ENCODE measurements around the gene ZNHIT2. TPM values are rescaled to one million over a fixed set of nuclear protein-coding genes. Genes with fewer than 3 reads are reported as not detected.

Gene ZNHIT2
- total RNA-seq, 2 experiments from 2014 or later, result 11.5 to 32.4 TPM

DNA sequence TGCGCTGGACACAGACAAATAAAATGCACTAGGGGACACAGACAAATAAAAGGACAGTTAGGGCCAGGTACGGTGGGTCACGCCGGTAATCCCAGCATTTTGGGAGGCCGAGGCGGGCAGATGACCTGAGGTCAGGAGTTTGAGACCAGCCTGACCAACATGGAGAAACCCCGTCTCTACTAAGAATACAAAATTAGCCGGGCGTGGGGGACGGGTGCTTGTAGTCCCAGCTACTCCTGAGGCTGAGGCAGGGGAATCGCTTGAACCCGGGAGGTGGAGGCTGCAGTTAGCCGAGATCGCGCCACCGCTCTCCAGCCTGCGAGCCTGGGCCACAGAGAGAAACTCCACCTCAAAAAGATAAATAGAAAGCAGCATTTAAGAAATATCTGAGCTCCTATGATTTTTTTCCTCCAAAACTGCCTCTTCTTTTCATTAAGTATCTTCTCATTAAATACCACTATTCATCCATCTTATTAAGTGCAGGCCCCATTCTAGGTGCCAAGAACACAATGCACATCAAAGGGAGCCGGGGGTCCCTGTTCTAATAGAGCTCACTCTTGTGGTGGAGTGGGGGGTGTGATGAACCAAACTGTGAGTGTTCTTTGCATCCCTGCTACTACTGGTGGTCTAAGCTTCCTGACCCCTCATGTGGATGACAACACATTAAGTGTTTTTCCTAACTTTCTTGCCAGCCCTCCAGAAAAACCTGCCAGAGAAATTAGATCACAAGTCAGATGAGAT is 766 bp upstream of the ZNHIT2 start:
- ChIA-PET POLR2A (interaction anchor here (0.6 to 1.8 kb wide), 3 partner anchors 14 to 104 kb away, joined by 3 to 4 read pairs (median 4); partner anchors contain the start of gene ARL2), CTCF (ENCODE audit: unreplicated experiment) (no interaction called here)
- DNase-seq (ENCODE audit: low spot score), result no peak
- Histone ChIP-seq H3K4me1 (ENCODE audit: insufficient read depth, low read length, poor library complexity, severe bottlenecking) (peaks cover 60% of the 10 kb centered on the region), H3K36me3 (ENCODE audit: insufficient read depth, low read length) (peaks cover 73% of the 10 kb centered on the region), H3K79me2 (ENCODE audit: insufficient read depth, low read depth, low read length) (peaks cover 58% of the 10 kb centered on the region), H4K20me1 (ENCODE audit: insufficient read depth, low read length) (peaks cover 17% of the 10 kb centered on the region; the same call in 1 of the 2 replicates), H3K9me3 (ENCODE audit: low read length) (no peaks in the 10 kb centered on the region), H2AFZ (ENCODE audit: low read length) (no peak overlapping the region), H3K4me3 (ENCODE audit: low read depth, low read length, poor library complexity, severe bottlenecking) (no peak overlapping the region), H3K4me2 (ENCODE audit: low read length) (peak overlapping the region; percentile 87), H3K27ac (ENCODE audit: low read depth, low read length, poor library complexity, severe bottlenecking) (peak overlapping the region; percentile 78), H3K9me2 (ENCODE audit: insufficient read depth, low read length) (no peaks in the 10 kb centered on the region)
- no TSS peak for BruUV-seq (replicated peaks)
- intact Hi-C loops (cut with micrococcal nuclease; ENCODE audit: unreplicated experiment), result loop anchor here (10.0 kb wide), 1 partner anchor 343 kb away; the partner anchor contains the start of gene SF1
- TF ChIP-seq, protein P1, sequence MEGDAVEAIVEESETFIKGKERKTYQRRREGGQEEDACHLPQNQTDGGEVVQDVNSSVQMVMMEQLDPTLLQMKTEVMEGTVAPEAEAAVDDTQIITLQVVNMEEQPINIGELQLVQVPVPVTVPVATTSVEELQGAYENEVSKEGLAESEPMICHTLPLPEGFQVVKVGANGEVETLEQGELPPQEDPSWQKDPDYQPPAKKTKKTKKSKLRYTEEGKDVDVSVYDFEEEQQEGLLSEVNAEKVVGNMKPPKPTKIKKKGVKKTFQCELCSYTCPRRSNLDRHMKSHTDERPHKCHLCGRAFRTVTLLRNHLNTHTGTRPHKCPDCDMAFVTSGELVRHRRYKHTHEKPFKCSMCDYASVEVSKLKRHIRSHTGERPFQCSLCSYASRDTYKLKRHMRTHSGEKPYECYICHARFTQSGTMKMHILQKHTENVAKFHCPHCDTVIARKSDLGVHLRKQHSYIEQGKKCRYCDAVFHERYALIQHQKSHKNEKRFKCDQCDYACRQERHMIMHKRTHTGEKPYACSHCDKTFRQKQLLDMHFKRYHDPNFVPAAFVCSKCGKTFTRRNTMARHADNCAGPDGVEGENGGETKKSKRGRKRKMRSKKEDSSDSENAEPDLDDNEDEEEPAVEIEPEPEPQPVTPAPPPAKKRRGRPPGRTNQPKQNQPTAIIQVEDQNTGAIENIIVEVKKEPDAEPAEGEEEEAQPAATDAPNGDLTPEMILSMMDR (conservative IDR thresholded peaks at IDR 0.05; ENCODE audit: low read length), result no peak; the same call in 1 of the 2 replicates
- no peak for TF ChIP-seq EZH2phosphoT487 (IDR thresholded peaks at IDR 0.05; ENCODE audit: borderline replicate concordance, low read depth, low read length)

GRCh38 chr11:65116370-65117205 is 913 bp downstream of the ZNHIT2 start:
- H3K4me1 ChIP-seq (ENCODE audit: insufficient read depth, low read length, poor library complexity, severe bottlenecking), result peaks cover 70% of the 10 kb centered on the region
- no peak overlapping the region for H2AFZ ChIP-seq (ENCODE audit: low read length)
- H3K79me2 ChIP-seq (ENCODE audit: insufficient read depth, low read depth, low read length), result peaks cover 43% of the 10 kb centered on the region
- CTCF ChIA-PET (ENCODE audit: unreplicated experiment), result no interaction called here
- peak; percentile 55 for DNase-seq (ENCODE audit: low spot score)
- no TSS peak for BruUV-seq (replicated peaks)
- intact Hi-C loops (cut with micrococcal nuclease; ENCODE audit: unreplicated experiment), result loop anchor here (1.0 to 10.0 kb wide), 4 partner anchors 16 to 342 kb away; partner anchors contain the start of genes CDCA5, SF1 and ZFPL1
- H3K4me2 ChIP-seq (ENCODE audit: low read length), result peak overlapping the region; percentile 80
- TF ChIP-seq, protein P1 (conservative IDR thresholded peaks at IDR 0.05; ENCODE audit: low read length), result no peak
- TF ChIP-seq EZH2phosphoT487 (IDR thresholded peaks at IDR 0.05; ENCODE audit: borderline replicate concordance, low read depth, low read length), result no peak
- peak overlapping the region; percentile 81 for H3K4me3 ChIP-seq (ENCODE audit: low read depth, low read length, poor library complexity, severe bottlenecking)
- H4K20me1 ChIP-seq (ENCODE audit: insufficient read depth, low read length), result peaks cover 17% of the 10 kb centered on the region; the same call in 1 of the 2 replicates
- POLR2A ChIA-PET, result interaction anchor here (0.8 to 1.8 kb wide), 5 partner anchors 13 to 146 kb away, joined by 3 to 6 read pairs (median 4); no protein-coding TSS in a partner anchor
- no peaks in the 10 kb centered on the region for H3K9me2 ChIP-seq (ENCODE audit: insufficient read depth, low read length)
- no peaks in the 10 kb centered on the region for H3K9me3 ChIP-seq (ENCODE audit: low read length)
- H3K36me3 ChIP-seq (ENCODE audit: insufficient read depth, low read length), result peaks cover 69% of the 10 kb centered on the region
- peak overlapping the region; percentile 59 for H3K27ac ChIP-seq (ENCODE audit: low read depth, low read length, poor library complexity, severe bottlenecking)
